Measurements from ENCODE around the gene COMMD10. TPM values are rescaled to one million over a fixed set of nuclear protein-coding genes. Genes with fewer than 3 reads are reported as not detected.

The COMMD10 gene
- 28.1 and 30.5 TPM in 2 replicates for total RNA-seq (2014; rRNA removed; shearing (Covaris generic))

DNA sequence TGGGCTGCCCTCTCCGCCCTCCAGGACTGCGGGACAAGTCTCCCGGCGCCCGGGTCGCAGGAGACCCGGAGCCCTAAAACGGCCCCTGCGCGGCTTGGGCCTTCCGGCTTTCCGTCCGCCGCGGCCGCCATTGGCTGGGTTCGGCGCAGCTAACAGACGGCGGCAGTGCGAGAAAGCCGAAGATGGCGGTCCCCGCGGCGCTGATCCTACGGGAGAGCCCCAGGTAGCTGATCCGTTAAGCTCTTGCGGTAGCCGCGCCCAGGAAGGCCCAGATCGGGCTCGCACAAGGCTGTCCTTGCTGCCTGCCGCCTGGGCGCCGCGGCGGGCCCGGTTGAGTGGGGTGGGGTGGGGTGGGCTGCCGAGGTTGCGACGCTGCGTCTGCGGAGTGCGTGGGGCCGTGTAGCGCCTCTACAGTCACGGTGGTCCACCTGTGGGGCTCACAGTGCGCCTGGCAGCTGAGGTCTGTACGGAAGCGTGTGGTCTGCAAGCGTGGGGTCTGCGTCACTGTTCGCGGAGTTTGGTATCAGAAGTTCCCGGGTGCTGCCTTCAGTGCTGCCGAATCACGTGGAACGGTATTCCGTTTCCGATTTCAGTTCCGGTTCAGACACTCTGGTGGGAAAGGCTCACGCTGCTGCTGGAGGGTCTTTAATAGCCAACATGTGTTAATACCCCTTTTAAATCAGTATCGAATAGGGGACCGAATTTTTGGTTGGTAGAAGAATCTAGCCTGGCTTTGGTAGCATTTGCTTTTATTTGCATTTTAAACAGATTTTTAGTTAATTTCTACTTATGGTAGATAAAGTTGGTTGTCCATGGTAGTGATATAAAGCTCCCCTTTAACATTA, at the start of gene COMMD10:
COMMD10 (plus strand) TSS at position 155 of the 845 bp plus-strand sequence.

Small RNA genes within 50 kb of the gene (small RNA-seq; reads per million reads assigned to genes)
- gene HMGN2P27 (not detected), gene RNU6-644P (not detected)

Other genes with a start within 250 kb of the COMMD10 start
- 36.4 and 42.0 TPM in 2 replicates for gene ATG12, start 243.5 kb upstream of the COMMD10 start, total RNA-seq (2014; rRNA removed; shearing (Covaris generic))
- gene AP3S1, start 243.1 kb upstream of the COMMD10 start, total RNA-seq (2014; rRNA removed; shearing (Covaris generic)) = 148 and 180 TPM in 2 replicates
- 0.08 TPM in 1 of 2 replicates, not detected in the other for gene LVRN, start 122.5 kb upstream of the COMMD10 start, total RNA-seq (2014; rRNA removed; shearing (Covaris generic))
- gene ARL14EPL, start 52.6 kb upstream of the COMMD10 start, total RNA-seq (2014; rRNA removed; shearing (Covaris generic)) = 2.3 and 4.6 TPM in 2 replicates